NT2/D1 (cell line): ENCODE data around the gene SIRT4.
A peak's percentile ranks its signal among the peaks of the same experiment; 100 is the strongest.
"Not testable (repeated sequence)": the region's sequence is repeated elsewhere in the genome, so short reads cannot be mapped to it uniquely, and the experiment has no call there.

Source experiments
- DNase-seq: peaks from one replicate; pipeline ENCODE4 v3.0.0-alpha.2; 2011; ENCODE audit warnings: low read depth, low spot score
- H3K27me3 ChIP-seq: 2 replicates; pipeline ENCODE4 v1.6.0; 2011; ENCODE audit warnings: mild to moderate bottlenecking; ENCODE audit not compliant: insufficient read length, insufficient read depth
- H3K36me3 ChIP-seq: 2 replicates; pipeline ENCODE4 v1.6.1; 2011; ENCODE audit warnings: mild to moderate bottlenecking, low read length, mixed read lengths; ENCODE audit not compliant: insufficient read depth, insufficient read length
- H3K4me1 ChIP-seq: 2 replicates; pipeline ENCODE4 v1.5.1; 2011; ENCODE audit not compliant: insufficient read depth, insufficient read length
- H3K4me3 ChIP-seq: 2 replicates; pipeline ENCODE4 v1.5.1; 2011; ENCODE audit warnings: low read depth; ENCODE audit not compliant: insufficient read length
- H3K9ac ChIP-seq: 2 replicates; pipeline ENCODE4 v1.6.0; 2011; ENCODE audit warnings: low read depth; ENCODE audit not compliant: insufficient read length
- H3K9me3 ChIP-seq: 2 replicates; pipeline ENCODE4 v1.5.1; 2011; ENCODE audit warnings: mild to moderate bottlenecking, low read length; ENCODE audit not compliant: insufficient read depth
- SUZ12 ChIP-seq: IDR thresholded peaks from 2 replicates; pipeline ENCODE4 v1.6.1; 2011; ENCODE audit not compliant: insufficient read length, insufficient read depth; ENCODE audit errors: extremely low read depth
- YY1 ChIP-seq: IDR thresholded peaks from 2 replicates; pipeline ENCODE4 v1.6.1; 2011; ENCODE audit not compliant: insufficient read length, insufficient read depth
- ZNF274 ChIP-seq: IDR thresholded peaks from 2 replicates; pipeline ENCODE4 v1.6.1; 2011; ENCODE audit warnings: mild to moderate bottlenecking, low read depth, low read length

Gene SIRT4

GRCh38 chr12:120301962-120302815 lies at the start of gene SIRT4:
Gene SIRT4 (plus strand): TSS chr12:120302321. CDS start chr12:120303562, 1,241 bp downstream.
- peaks cover 7% of the 10 kb centered on the region for H3K36me3 ChIP-seq
- peak within 1 kb of the TSS; percentile 78 for H3K4me3 ChIP-seq
- no peaks in the 10 kb centered on the region for H3K9me3 ChIP-seq
- DNase-seq, result peak; percentile 89
- H3K27me3 ChIP-seq, result no peaks in the 10 kb centered on the region
- TF ChIP-seq ZNF274 (no peak), YY1 (no peak), SUZ12 (no peak)
- H3K9ac ChIP-seq, result peak within 1 kb of the TSS; percentile 77
- H3K4me1 ChIP-seq, result no peaks in the 10 kb centered on the region

GRCh38 chr12:120253313-120253712 lies 48.8 kb upstream of the SIRT4 start:
- not testable (repeated sequence) for H3K9me3 ChIP-seq, DNase-seq, H3K4me3 ChIP-seq, H3K9ac ChIP-seq, H3K27me3 ChIP-seq
- Histone ChIP-seq H3K4me1 (peaks cover 14% of the 10 kb centered on the region), H3K36me3 (peaks cover 51% of the 10 kb centered on the region)

GRCh38 chr12:120254809-120255208 lies 47.3 kb upstream of the SIRT4 start:
- Histone ChIP-seq H3K4me1 (peaks cover 14% of the 10 kb centered on the region), H3K9me3 (no peaks in the 10 kb centered on the region), H3K27me3 (no peaks in the 10 kb centered on the region), H3K4me3 (no peak overlapping the region), H3K36me3 (peaks cover 47% of the 10 kb centered on the region), H3K9ac (no peak overlapping the region)
- DNase-seq, result no peak
- TF ChIP-seq ZNF274, result no peak
- TF ChIP-seq YY1, result no peak
- no peak for TF ChIP-seq SUZ12

GRCh38 chr12:120257041-120257821 lies 44.9 kb upstream of the SIRT4 start:
- no peak overlapping the region for H3K9ac ChIP-seq
- TF ChIP-seq ZNF274, result no peak
- TF ChIP-seq SUZ12, result no peak
- TF ChIP-seq YY1, result no peak
- no peak overlapping the region for H3K4me3 ChIP-seq
- H3K36me3 ChIP-seq, result peaks cover 56% of the 10 kb centered on the region
- H3K4me1 ChIP-seq, result peaks cover 17% of the 10 kb centered on the region
- no peaks in the 10 kb centered on the region for H3K9me3 ChIP-seq
- H3K27me3 ChIP-seq, result no peaks in the 10 kb centered on the region
- DNase-seq, result no peak

- Histone ChIP-seq H3K36me3 (peaks cover 60% of the 10 kb centered on the region), H3K4me1 (peaks cover 28% of the 10 kb centered on the region), H3K27me3 (no peaks in the 10 kb centered on the region), H3K9ac (no peak overlapping the region), H3K9me3 (no peaks in the 10 kb centered on the region), H3K4me3 (no peak overlapping the region)
- no peak for TF ChIP-seq YY1
- no peak for TF ChIP-seq ZNF274
- no peak for TF ChIP-seq SUZ12
- DNase-seq, result no peak
Measured at GRCh38 chr12:120258323-120258896, 43.7 kb upstream of the SIRT4 start.

- no peaks in the 10 kb centered on the region for H3K9me3 ChIP-seq
- H3K4me1 ChIP-seq, result peaks cover 37% of the 10 kb centered on the region
- H3K9ac ChIP-seq, result no peak overlapping the region
- peaks cover 63% of the 10 kb centered on the region for H3K36me3 ChIP-seq
- no peak overlapping the region for H3K4me3 ChIP-seq
- DNase-seq, result no peak
- H3K27me3 ChIP-seq, result no peaks in the 10 kb centered on the region
- TF ChIP-seq YY1 (no peak), SUZ12 (no peak), ZNF274 (no peak)
Measured at GRCh38 chr12:120259418-120260202, 42.5 kb upstream of the SIRT4 start.

GRCh38 chr12:120260607-120261006 lies 41.5 kb upstream of the SIRT4 start:
- H3K9me3 ChIP-seq, result no peaks in the 10 kb centered on the region
- no peak for TF ChIP-seq SUZ12
- TF ChIP-seq YY1, result no peak
- TF ChIP-seq ZNF274, result no peak
- no peak overlapping the region for H3K4me3 ChIP-seq
- peaks cover 55% of the 10 kb centered on the region for H3K36me3 ChIP-seq
- peaks cover 37% of the 10 kb centered on the region for H3K4me1 ChIP-seq
- no peak overlapping the region for H3K9ac ChIP-seq
- DNase-seq, result no peak
- H3K27me3 ChIP-seq, result no peaks in the 10 kb centered on the region
